Progenitor cell of endocrine pancreas (in vitro differentiated cells): Measurements from ENCODE around the gene RAG1. TPM values are rescaled to one million over a fixed set of nuclear protein-coding genes. Genes with fewer than 3 reads are reported as not detected.

Experiments used
- DNase-seq: peaks from one replicate; pipeline ENCODE4 v3.0.0; 2021; ENCODE audit warnings: low spot score; ENCODE audit not compliant: unreplicated experiment
- H3K27ac Mint-ChIP-seq: 2 replicates; pipeline ENCODE4 v1.8.0; 2021; ENCODE audit warnings: mild to moderate bottlenecking, moderate library complexity, mixed read lengths
- H3K27me3 Mint-ChIP-seq: 2 replicates; pipeline ENCODE4 v1.8.0; 2021; ENCODE audit warnings: mixed read lengths
- H3K36me3 Mint-ChIP-seq: 2 replicates; pipeline ENCODE4 v1.8.0; 2022; ENCODE audit warnings: mixed read lengths; ENCODE audit not compliant: insufficient read depth
- H3K4me1 Mint-ChIP-seq: 2 replicates; pipeline ENCODE4 v1.8.0; 2021; ENCODE audit warnings: low read depth, mixed read lengths
- H3K4me3 Mint-ChIP-seq: 2 replicates; pipeline ENCODE4 v1.8.0; 2021; ENCODE audit warnings: low read depth, mild to moderate bottlenecking, moderate library complexity, mixed read lengths
- H3K9me3 Mint-ChIP-seq: 2 replicates; pipeline ENCODE4 v1.8.0; 2021; ENCODE audit warnings: low read depth, mixed read lengths
- total RNA-seq: library from RNA; stranded (reverse); gene quantifications from 2 replicates; pipeline ENCODE4 v1.2.1, GENCODE V29; 2021
- TF ChIP-seq, protein P1 (sequence below): fragments of 200-600 bp; sonication (generic); IDR thresholded peaks from one replicate; pipeline ENCODE4 v1.5.0; 2021; ENCODE audit warnings: antibody characterized with exemption, mild to moderate bottlenecking; ENCODE audit not compliant: unreplicated experiment

Gene RAG1
- total RNA-seq, 1 donor from 2014 or later = 0.65 TPM

DNA sequence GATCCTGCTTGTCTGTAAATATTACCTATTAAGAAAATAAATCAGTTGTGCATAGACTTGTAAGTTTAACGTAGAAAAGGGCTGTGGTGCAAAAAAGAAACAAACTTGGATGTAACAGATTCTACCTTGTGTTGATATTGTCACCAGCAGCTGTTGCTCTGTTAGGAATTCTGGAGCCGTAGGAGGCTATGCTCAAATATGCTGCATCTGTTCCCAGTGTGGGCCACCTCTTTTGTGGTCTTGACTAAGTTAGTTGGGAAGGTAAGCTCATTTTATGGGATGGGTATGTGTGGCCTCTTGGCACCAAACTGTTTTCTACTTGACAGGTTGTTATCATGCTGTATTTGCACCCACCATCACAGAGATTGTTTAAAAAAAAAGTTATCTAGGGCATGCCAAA is 59.7 kb downstream of the RAG1 start:
- no peaks in the 10 kb centered on the region for H3K36me3 Mint-ChIP-seq
- TF ChIP-seq, protein P1, sequence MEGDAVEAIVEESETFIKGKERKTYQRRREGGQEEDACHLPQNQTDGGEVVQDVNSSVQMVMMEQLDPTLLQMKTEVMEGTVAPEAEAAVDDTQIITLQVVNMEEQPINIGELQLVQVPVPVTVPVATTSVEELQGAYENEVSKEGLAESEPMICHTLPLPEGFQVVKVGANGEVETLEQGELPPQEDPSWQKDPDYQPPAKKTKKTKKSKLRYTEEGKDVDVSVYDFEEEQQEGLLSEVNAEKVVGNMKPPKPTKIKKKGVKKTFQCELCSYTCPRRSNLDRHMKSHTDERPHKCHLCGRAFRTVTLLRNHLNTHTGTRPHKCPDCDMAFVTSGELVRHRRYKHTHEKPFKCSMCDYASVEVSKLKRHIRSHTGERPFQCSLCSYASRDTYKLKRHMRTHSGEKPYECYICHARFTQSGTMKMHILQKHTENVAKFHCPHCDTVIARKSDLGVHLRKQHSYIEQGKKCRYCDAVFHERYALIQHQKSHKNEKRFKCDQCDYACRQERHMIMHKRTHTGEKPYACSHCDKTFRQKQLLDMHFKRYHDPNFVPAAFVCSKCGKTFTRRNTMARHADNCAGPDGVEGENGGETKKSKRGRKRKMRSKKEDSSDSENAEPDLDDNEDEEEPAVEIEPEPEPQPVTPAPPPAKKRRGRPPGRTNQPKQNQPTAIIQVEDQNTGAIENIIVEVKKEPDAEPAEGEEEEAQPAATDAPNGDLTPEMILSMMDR = no peak

DNA sequence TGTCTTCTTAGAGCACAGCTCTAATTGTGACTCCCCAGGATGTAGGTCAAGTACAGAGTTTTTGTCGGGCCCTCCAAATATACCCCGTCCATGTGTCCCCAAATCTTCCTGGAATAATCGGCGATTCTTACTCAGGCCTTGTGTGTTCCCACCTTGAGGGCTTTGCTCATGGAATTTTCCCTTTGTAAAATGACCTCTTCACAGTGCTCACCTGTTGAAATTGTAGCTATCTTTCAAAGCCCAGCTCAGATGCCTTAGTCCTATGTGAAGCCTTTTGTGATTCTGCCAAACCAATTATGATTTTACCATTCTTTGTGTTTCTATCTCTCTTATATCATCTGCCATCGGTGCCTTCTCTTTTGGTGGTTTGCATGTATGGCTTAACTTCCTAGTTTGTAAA is 60.3 kb downstream of the RAG1 start:
- Mint-ChIP-seq H3K36me3 (no peaks in the 10 kb centered on the region), H3K4me1 (peaks cover 7% of the 10 kb centered on the region), H3K9me3 (no peaks in the 10 kb centered on the region)

More for the DNA sequence above, 59.7 kb downstream of the RAG1 start:
- Mint-ChIP-seq H3K4me3 (no peak overlapping the region), H3K9me3 (no peaks in the 10 kb centered on the region), H3K4me1 (peaks cover 7% of the 10 kb centered on the region), H3K27me3 (no peaks in the 10 kb centered on the region), H3K27ac (no peak overlapping the region)
- no peak for DNase-seq

DNA sequence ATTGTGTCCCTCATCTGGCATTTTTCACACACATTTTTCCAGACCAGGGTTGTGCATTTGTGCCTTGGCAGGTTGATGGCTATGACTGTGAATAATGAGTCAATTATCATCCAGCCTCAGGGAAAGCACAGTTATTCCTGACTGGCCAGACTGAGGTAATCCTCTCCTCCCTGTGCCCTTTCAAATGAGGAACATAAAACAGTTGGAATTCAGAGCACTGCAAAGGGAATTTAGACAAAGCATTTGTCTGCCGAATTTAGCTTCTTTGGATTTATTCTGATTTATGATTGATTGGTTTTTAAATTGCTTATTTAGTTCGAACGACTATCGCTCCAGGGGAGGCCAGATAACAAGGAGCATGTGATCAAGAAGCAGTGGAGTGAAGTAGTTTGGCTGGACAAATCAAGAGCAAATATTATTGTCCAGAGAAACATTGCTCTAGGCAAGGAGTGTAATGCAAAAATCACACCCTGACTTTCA is 61.0 kb downstream of the RAG1 start:
- H3K27me3 Mint-ChIP-seq = no peaks in the 10 kb centered on the region
- H3K36me3 Mint-ChIP-seq = peaks cover 2% of the 10 kb centered on the region
- H3K9me3 Mint-ChIP-seq = no peaks in the 10 kb centered on the region
- H3K4me1 Mint-ChIP-seq = peaks cover 7% of the 10 kb centered on the region
- TF ChIP-seq, protein P1 = no peak
- DNase-seq = no peak
- H3K27ac Mint-ChIP-seq = no peak overlapping the region
- H3K4me3 Mint-ChIP-seq = no peak overlapping the region

More for the DNA sequence above, 60.3 kb downstream of the RAG1 start:
- no peak overlapping the region for H3K27ac Mint-ChIP-seq
- no peak for DNase-seq
- no peak overlapping the region for H3K4me3 Mint-ChIP-seq
- no peaks in the 10 kb centered on the region for H3K27me3 Mint-ChIP-seq
- TF ChIP-seq, protein P1 = no peak

Other genes with a start within 250 kb of the RAG1 start
- gene TRAF6, start 57.7 kb upstream of the RAG1 start, total RNA-seq = 15.1 and 16.9 TPM in 2 replicates
- 26.2 and 29.5 TPM in 2 replicates for gene IFTAP, start 26.5 kb downstream of the RAG1 start, total RNA-seq
- gene RAG2, start 30.2 kb downstream of the RAG1 start, total RNA-seq = not detected in 2 replicates